ENCODE data around the gene EPAS1. TPM values are rescaled to one million over a fixed set of nuclear protein-coding genes. Genes with fewer than 3 reads are reported as not detected.

EPAS1 gene
- total and polyA plus RNA-seq, 9 of the 15 experiments (the other 6 are each of a cell fraction or from before 2014, with no cell fraction given): 0.25 to 11.2 (median 4.1) TPM

DNA sequence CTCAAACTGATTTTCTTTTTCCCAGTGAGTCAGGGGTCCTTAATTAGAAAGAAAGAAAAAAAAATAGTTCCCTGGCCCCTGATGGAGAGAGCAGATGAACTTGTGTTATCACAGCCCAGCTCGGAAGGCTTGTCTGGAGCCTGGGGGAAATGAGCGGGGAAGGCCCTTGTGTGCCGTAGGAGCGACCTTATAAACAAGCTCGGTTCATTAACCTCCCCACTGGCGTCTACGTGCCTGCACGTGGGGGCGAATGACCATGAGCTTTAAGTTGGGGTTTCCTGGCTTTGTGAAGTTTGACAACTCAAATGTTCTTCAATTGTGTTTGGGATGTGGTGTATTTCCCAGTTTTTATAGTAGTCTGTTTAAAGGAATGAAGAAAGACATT is 69.5 kb downstream of the EPAS1 start:
- intact Hi-C loops (cut with micrococcal nuclease) (loop anchor here (5.0 to 10.0 kb wide), 3 partner anchors 182 to 354 kb away; no protein-coding TSS in a partner anchor), in situ Hi-C loops (cut with MboI) (loop anchor here (5.0 kb wide), 1 partner anchor 69 kb away; the partner anchor contains the start of gene EPAS1)
- WGBS (ENCODE audit: insufficient coverage, low coverage, missing lambda C conversion rate): 85% methylated on average over 9 of the region's 9 CpGs
- Histone ChIP-seq H4K20me1 (replicated peaks; ENCODE audit: control insufficient read depth, insufficient read depth, low read length) (0 out of 2 replicates have a peak, but pooled peaks cover 4% of the 10 kb centered on the region), H3K79me2 (ENCODE audit: control insufficient read depth, insufficient read depth, low read length) (no peaks in the 10 kb centered on the region), H3K36me3 (ENCODE audit: control insufficient read depth, insufficient read depth, low read length) (0 out of 3 replicates have a peak, but pooled peaks cover 7% of the 10 kb centered on the region), H3K9ac (ENCODE audit: insufficient read depth in 1 of 2, low read depth in 2 of 2, low read length in 2 of 2) (no peak overlapping the region), H3K4me3 (no peak overlapping the region), H3K4me2 (ENCODE audit: insufficient read depth, low read length) (no peak overlapping the region), H3K27me3 (ENCODE audit: control insufficient read depth in 2 of 2, insufficient read depth in 2 of 2, low read length in 2 of 2) (no peaks in the 10 kb centered on the region), H2AFZ (ENCODE audit: low read depth, low read length) (no peak overlapping the region), H3K9me1 (ENCODE audit: control insufficient read depth, insufficient read depth, low read length) (no peaks in the 10 kb centered on the region), H3K9me3 (replicated peaks; ENCODE audit: control insufficient read depth, insufficient read depth, low read depth, low read length) (peaks cover 5% of the 10 kb centered on the region), H3K27ac (ENCODE audit: extremely low read depth, low read depth, low read length) (no peak overlapping the region), H3K4me1 (replicated peaks in 1 of 2; ENCODE audit: control insufficient read depth in 2 of 2, insufficient read depth in 2 of 2, low read length in 2 of 2) (peaks cover 0 to 7% of the 10 kb centered on the region in 2 experiments; a peak in 2 of 5 replicates)
- no peak for ATAC-seq
- DNase-seq (ENCODE audit: extremely low read depth in 1 of 4, low spot score in 3 of 4): no peak
- no TSS peak for BruUV-seq (replicated peaks)
- POLR2A ChIA-PET: no interaction called here
- TF ChIP-seq ZNF133 (CRISPR knock-in tag; IDR thresholded peaks at IDR 0.05): no peak
- TF ChIP-seq, protein P1, sequence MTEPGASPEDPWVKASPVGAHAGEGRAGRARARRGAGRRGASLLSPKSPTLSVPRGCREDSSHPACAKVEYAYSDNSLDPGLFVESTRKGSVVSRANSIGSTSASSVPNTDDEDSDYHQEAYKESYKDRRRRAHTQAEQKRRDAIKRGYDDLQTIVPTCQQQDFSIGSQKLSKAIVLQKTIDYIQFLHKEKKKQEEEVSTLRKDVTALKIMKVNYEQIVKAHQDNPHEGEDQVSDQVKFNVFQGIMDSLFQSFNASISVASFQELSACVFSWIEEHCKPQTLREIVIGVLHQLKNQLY (CRISPR knock-in tag; conservative IDR thresholded peaks at IDR 0.05): no peak
- TF ChIP-seq, protein P2, sequence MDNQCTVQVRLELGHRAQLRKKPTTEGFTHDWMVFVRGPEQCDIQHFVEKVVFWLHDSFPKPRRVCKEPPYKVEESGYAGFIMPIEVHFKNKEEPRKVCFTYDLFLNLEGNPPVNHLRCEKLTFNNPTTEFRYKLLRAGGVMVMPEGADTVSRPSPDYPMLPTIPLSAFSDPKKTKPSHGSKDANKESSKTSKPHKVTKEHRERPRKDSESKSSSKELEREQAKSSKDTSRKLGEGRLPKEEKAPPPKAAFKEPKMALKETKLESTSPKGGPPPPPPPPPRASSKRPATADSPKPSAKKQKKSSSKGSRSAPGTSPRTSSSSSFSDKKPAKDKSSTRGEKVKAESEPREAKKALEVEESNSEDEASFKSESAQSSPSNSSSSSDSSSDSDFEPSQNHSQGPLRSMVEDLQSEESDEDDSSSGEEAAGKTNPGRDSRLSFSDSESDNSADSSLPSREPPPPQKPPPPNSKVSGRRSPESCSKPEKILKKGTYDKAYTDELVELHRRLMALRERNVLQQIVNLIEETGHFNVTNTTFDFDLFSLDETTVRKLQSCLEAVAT (IDR thresholded peaks at IDR 0.05): no peak
- no peak for TF ChIP-seq KLF13 (tag; IDR thresholded peaks at IDR 0.05; ENCODE audit: borderline replicate concordance, low read depth)
- no peak for TF ChIP-seq ZNF707 (CRISPR knock-in tag; conservative IDR thresholded peaks at IDR 0.05)
- no peak for TF ChIP-seq MTA2 (IDR thresholded peaks at IDR 0.05; ENCODE audit: low read depth)
- TF ChIP-seq MTF1 (CRISPR knock-in tag; IDR thresholded peaks at IDR 0.05; ENCODE audit: borderline replicate concordance): no peak
- no peak for TF ChIP-seq POLR2AphosphoS2 (IDR thresholded peaks at IDR 0.05; ENCODE audit: low read length)
- TF ChIP-seq FUS (optimal IDR thresholded peaks at IDR 0.05; ENCODE audit: low read depth, low read length): no peak
- no peak for TF ChIP-seq GTF2A2 (tag; IDR thresholded peaks at IDR 0.05)
- TF ChIP-seq, protein P3, sequence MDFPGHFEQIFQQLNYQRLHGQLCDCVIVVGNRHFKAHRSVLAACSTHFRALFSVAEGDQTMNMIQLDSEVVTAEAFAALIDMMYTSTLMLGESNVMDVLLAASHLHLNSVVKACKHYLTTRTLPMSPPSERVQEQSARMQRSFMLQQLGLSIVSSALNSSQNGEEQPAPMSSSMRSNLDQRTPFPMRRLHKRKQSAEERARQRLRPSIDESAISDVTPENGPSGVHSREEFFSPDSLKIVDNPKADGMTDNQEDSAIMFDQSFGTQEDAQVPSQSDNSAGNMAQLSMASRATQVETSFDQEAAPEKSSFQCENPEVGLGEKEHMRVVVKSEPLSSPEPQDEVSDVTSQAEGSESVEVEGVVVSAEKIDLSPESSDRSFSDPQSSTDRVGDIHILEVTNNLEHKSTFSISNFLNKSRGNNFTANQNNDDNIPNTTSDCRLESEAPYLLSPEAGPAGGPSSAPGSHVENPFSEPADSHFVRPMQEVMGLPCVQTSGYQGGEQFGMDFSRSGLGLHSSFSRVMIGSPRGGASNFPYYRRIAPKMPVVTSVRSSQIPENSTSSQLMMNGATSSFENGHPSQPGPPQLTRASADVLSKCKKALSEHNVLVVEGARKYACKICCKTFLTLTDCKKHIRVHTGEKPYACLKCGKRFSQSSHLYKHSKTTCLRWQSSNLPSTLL (IDR thresholded peaks at IDR 0.05): no peak
- TF ChIP-seq PTTG1 (tag; IDR thresholded peaks at IDR 0.05; ENCODE audit: low read depth): no peak
- CTCF ChIA-PET (ENCODE audit: low intra/inter-chr PET ratio): interaction anchor here (3.0 to 3.1 kb wide), 2 partner anchors 356 to 373 kb away, joined by 15 to 17 read pairs; no protein-coding TSS in a partner anchor
- no peak for FAIRE-seq
